Measurements from ENCODE around the gene HNMT. TPM values are rescaled to one million over a fixed set of nuclear protein-coding genes. Genes with fewer than 3 reads are reported as not detected.

HNMT gene
- total RNA-seq, 3 donors from 2014 or later (not counting 1 experiment from before 2014, with no cell fraction given), result 1.1 to 2.1 (median 1.5) TPM

- intact Hi-C loops (cut with micrococcal nuclease), result no loop called here
- no peak for DNase-seq
- H3K27ac Mint-ChIP-seq, result no peak overlapping the region
- ATAC-seq, result no peak
- no peaks in the 10 kb centered on the region for H3K27me3 Mint-ChIP-seq (ENCODE audit: low read depth in 2 of 2)
- H3K27ac ChIP-seq (ENCODE audit: low read length), result no peak overlapping the region
- H3K4me3 ChIP-seq (ENCODE audit: low read length), result no peak overlapping the region
- no peaks in the 10 kb centered on the region for H3K9me3 ChIP-seq (ENCODE audit: control insufficient read depth, insufficient read depth, low read length)
- no peak overlapping the region for H3K4me3 Mint-ChIP-seq
- TF ChIP-seq CTCF (IDR thresholded peaks at IDR 0.05), result no peak
- no peaks in the 10 kb centered on the region for H3K36me3 Mint-ChIP-seq
- no peaks in the 10 kb centered on the region for H3K4me1 ChIP-seq (ENCODE audit: control insufficient read depth, insufficient read depth, low read length)
- H3K4me1 Mint-ChIP-seq, result no peaks in the 10 kb centered on the region
- H3K27me3 ChIP-seq (ENCODE audit: control insufficient read depth, insufficient read depth, low read length), result no peaks in the 10 kb centered on the region
- H3K36me3 ChIP-seq (ENCODE audit: control insufficient read depth, insufficient read depth, low read length), result no peaks in the 10 kb centered on the region
- peaks cover 11 to 15% of the 10 kb centered on the region in 2 donors for H3K9me3 Mint-ChIP-seq
Observed at GRCh38 chr2:138000796-138001195, 36.5 kb downstream of the HNMT start.

DNA sequence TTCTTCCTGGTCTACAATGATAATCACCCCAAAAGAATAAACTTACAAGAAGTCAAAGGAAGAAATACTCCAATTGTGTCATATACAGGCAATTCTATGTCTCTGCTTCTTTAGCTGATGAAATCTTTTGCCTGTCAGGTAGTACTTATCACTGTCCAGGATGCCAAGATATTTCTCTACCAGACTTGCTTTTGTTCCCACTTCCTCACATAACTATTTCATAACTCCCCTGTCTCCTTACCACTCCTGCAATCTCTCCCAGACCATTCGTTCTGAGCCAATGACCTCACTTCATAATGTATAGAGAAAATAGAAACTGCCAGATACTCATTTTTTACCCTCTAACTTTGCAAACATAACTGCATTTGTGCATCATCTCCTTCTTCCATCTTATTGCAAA lies 39.1 kb downstream of the HNMT start:
- Histone ChIP-seq H3K4me3 (ENCODE audit: low read length) (no peak overlapping the region), H3K27ac (ENCODE audit: low read length) (no peak overlapping the region), H3K9me3 (ENCODE audit: control insufficient read depth, insufficient read depth, low read length) (no peaks in the 10 kb centered on the region), H3K4me1 (ENCODE audit: control insufficient read depth, insufficient read depth, low read length) (no peaks in the 10 kb centered on the region), H3K27me3 (ENCODE audit: control insufficient read depth, insufficient read depth, low read length) (no peaks in the 10 kb centered on the region), H3K36me3 (ENCODE audit: control insufficient read depth, insufficient read depth, low read length) (no peaks in the 10 kb centered on the region)
- Mint-ChIP-seq H3K9me3 (peaks cover 14 to 19% of the 10 kb centered on the region in 2 donors), H3K4me1 (no peaks in the 10 kb centered on the region), H3K27ac (no peak overlapping the region), H3K27me3 (ENCODE audit: low read depth in 2 of 2) (no peaks in the 10 kb centered on the region), H3K36me3 (no peaks in the 10 kb centered on the region), H3K4me3 (no peak overlapping the region)
- TF ChIP-seq CTCF (IDR thresholded peaks at IDR 0.05), result no peak
- intact Hi-C loops (cut with micrococcal nuclease), result no loop called here
- no peak for DNase-seq
- no peak for ATAC-seq
- no CpG with 5 or more reads among the region's 1 CpG for WGBS (ENCODE audit: insufficient coverage)

- intact Hi-C loops (cut with micrococcal nuclease), result no loop called here
- Histone ChIP-seq H3K27me3 (ENCODE audit: control insufficient read depth, insufficient read depth, low read length) (no peaks in the 10 kb centered on the region), H3K4me1 (ENCODE audit: control insufficient read depth, insufficient read depth, low read length) (no peaks in the 10 kb centered on the region), H3K4me3 (ENCODE audit: low read length) (no peak overlapping the region), H3K36me3 (ENCODE audit: control insufficient read depth, insufficient read depth, low read length) (no peaks in the 10 kb centered on the region), H3K27ac (ENCODE audit: low read length) (no peak overlapping the region), H3K9me3 (ENCODE audit: control insufficient read depth, insufficient read depth, low read length) (no peaks in the 10 kb centered on the region)
- ATAC-seq, result no peak
- H3K27ac Mint-ChIP-seq, result no peak overlapping the region
- 100% methylated on average over 2 of the region's 2 CpGs for WGBS (ENCODE audit: insufficient coverage)
- peaks cover 17 to 19% of the 10 kb centered on the region in 2 donors for H3K9me3 Mint-ChIP-seq
- no peaks in the 10 kb centered on the region for H3K4me1 Mint-ChIP-seq
- H3K27me3 Mint-ChIP-seq (ENCODE audit: low read depth in 2 of 2), result no peaks in the 10 kb centered on the region
- TF ChIP-seq CTCF (IDR thresholded peaks at IDR 0.05), result no peak
- H3K4me3 Mint-ChIP-seq, result no peak overlapping the region
- no peaks in the 10 kb centered on the region for H3K36me3 Mint-ChIP-seq
- DNase-seq, result no peak
Observed at GRCh38 chr2:138007431-138007830, 43.2 kb downstream of the HNMT start.

- H3K27me3 Mint-ChIP-seq (ENCODE audit: low read depth in 2 of 2), result no peaks in the 10 kb centered on the region
- Histone ChIP-seq H3K27ac (ENCODE audit: low read length) (no peak overlapping the region), H3K4me3 (ENCODE audit: low read length) (no peak overlapping the region), H3K36me3 (ENCODE audit: control insufficient read depth, insufficient read depth, low read length) (no peaks in the 10 kb centered on the region), H3K4me1 (ENCODE audit: control insufficient read depth, insufficient read depth, low read length) (no peaks in the 10 kb centered on the region), H3K27me3 (ENCODE audit: control insufficient read depth, insufficient read depth, low read length) (no peaks in the 10 kb centered on the region), H3K9me3 (ENCODE audit: control insufficient read depth, insufficient read depth, low read length) (no peaks in the 10 kb centered on the region)
- no peak overlapping the region for H3K4me3 Mint-ChIP-seq
- no peak for TF ChIP-seq CTCF (IDR thresholded peaks at IDR 0.05)
- DNase-seq (no peak), ATAC-seq (no peak)
- 81% methylated on average over 1 of the region's 1 CpG for WGBS (ENCODE audit: insufficient coverage)
- peaks cover 13 to 15% of the 10 kb centered on the region in 2 donors for H3K9me3 Mint-ChIP-seq
- no peaks in the 10 kb centered on the region for H3K4me1 Mint-ChIP-seq
- intact Hi-C loops (cut with micrococcal nuclease), result no loop called here
- no peaks in the 10 kb centered on the region for H3K36me3 Mint-ChIP-seq
- no peak overlapping the region for H3K27ac Mint-ChIP-seq
Observed at GRCh38 chr2:138009622-138010021, 45.3 kb downstream of the HNMT start.
